HTERT RPE-1 (cell line): ENCODE data around the gene SPI1.

ENCODE experiments used
- in situ Hi-C: fragments of 300-500 bp; cut with MboI; formaldehyde crosslinking; loops from 4 replicates; pipeline ENCODE4 v1.14.3; 2020; ENCODE audit warnings: low sequenced_read_pairs

SPI1 gene

DNA sequence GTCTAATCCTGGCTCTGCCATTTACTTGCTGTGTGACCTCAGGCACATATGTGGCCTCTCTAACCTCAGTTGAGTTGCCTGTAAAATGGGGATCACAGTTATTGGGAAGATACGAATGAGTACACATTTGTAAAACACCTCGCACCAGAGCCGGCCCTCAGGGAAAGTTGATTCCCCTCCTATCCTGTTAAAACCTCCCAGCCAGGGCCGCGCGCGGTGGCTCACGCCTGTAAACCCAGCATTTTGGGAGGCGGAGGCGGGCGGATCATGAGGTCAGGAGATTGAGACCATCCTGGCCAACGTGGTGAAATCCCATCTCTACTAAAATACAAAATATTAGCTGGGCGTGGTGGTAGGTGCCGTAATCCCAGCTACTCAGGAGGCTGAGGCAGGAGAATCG is 18.0 kb downstream of the SPI1 start:
- in situ Hi-C loops: no loop called here

DNA sequence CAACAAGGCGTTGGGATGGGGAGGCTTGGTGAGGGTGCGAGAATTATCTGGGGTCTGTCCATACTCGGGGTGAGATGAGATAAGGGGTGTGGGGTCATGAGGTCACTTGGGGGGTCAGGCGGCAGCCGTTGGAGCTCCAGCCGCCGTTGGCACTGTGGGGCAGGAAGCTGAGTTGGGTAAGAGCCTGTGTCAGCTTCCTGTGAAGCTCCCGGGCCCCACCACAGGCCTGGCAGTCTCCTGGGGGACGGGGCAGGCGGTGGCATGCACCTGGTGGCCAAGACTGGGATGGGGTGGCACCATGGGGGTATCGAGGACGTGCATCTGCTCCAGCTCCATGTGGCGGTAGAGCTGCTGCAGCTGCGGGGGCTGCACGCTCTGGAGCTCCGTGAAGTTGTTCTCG is 18.8 kb downstream of the SPI1 start:
- in situ Hi-C loops: no loop called here

DNA sequence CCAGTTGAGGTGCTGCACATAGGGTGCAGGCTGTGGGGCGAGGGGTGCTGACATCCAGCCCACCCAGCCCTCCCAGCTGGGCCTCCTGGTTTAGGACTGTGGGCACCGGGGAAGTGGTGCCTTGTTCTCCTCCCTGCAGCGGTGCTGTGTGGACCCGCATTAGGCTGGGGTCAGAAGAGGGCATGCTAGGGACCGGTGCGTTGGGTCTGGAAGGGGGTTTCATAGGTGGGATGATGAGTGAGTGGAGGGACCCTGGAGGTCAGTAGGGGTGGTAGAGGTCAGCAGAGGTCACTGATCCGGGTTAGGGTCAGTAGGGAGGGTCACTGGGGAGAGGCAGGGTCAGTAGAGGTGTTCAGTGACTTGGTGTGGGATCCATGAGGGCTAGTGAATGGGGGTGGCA is 19.2 kb downstream of the SPI1 start:
- in situ Hi-C loops: no loop called here

DNA sequence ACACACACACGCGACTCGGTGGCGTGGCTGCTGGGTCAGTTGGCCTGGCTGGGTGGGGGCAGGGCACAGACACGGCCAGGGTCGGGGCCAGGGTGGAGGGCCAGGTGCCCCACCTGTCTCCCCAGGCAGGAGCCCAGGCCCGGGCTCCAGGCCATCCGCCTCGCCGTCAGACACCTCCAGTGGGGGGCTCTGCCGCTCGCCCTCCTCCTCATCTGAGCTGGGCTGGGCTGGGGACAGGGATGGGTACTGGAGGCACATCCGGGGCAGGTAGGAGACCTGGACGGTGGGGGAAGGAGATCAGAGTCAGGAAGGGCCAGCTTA is 19.7 kb downstream of the SPI1 start:
- in situ Hi-C loops: no loop called here

DNA sequence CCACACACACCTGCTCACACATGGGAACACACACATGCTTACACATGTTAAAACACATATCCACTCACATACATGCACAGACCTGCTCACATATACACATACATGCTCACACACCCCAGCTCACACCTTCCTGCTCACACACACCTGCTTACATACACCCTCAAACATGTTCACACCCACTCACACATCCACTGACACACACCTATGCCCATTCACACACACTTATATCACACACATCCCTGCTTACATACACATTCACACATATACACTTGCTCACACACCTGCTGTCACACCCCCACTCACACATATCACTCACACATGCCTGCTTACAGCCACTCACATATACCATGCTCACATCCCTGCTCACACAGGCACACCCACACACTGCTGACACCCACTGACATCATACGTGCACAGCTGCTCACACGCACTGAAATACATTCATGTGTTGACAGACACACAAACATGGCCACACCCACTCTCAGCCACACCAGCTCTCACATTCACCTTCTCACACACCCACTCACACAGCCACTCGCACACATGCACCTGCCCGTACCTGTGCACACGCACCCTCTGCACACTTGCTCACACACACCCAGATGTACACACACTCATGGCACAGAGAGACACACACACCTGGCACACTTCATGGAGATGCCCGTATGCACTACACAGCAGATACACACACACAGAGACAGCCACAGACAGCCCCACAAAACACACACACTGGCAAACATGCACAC is 20.2 kb downstream of the SPI1 start:
- in situ Hi-C loops: no loop called here

DNA sequence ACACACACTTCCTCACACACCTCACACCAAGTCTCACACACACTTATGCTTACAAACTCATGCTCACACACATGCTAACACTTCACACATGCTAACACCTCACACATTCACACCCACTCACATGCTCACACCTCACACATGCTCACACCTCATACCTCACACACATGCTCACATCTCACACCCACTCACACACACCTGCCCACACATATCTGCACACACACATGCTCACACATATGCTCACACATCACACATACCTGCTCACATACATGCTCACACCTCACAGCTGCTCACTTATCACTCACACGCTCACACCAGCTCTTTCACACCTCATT is 21.4 kb downstream of the SPI1 start:
- in situ Hi-C loops: no loop called here

DNA sequence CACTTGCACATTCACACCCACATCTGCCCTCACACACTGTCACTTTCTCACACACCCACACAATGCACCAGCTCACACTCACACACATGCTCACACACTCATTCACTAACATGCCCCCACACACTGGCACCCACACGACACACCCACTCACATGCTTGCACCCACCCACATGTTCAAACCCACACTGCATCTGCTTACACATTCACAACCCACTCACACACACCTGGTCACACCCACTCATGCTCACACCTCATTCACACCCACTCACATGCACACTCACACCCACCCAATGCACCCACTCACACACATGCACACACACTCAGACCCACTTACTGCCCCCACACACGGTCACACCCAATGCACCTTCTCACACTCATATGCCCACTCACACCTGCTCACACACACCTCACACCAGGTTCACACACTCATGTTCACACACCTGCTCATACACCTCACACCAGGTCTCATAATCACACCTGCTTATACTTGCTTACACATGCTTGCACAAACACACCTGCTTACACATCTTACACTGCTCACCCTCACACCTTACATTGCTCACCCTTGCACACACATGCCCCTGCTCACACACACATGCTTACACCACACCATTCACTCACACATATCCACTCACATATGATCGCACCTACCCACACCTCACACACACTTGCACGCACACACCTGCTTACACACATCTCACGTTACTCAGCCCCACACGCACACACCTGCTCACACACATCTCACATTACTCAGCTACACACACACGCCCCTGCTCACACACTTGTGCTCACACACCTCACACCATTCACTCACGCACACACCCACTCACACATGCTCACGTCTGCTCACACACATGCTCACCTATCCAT is 22.0 kb downstream of the SPI1 start:
- in situ Hi-C loops: no loop called here

DNA sequence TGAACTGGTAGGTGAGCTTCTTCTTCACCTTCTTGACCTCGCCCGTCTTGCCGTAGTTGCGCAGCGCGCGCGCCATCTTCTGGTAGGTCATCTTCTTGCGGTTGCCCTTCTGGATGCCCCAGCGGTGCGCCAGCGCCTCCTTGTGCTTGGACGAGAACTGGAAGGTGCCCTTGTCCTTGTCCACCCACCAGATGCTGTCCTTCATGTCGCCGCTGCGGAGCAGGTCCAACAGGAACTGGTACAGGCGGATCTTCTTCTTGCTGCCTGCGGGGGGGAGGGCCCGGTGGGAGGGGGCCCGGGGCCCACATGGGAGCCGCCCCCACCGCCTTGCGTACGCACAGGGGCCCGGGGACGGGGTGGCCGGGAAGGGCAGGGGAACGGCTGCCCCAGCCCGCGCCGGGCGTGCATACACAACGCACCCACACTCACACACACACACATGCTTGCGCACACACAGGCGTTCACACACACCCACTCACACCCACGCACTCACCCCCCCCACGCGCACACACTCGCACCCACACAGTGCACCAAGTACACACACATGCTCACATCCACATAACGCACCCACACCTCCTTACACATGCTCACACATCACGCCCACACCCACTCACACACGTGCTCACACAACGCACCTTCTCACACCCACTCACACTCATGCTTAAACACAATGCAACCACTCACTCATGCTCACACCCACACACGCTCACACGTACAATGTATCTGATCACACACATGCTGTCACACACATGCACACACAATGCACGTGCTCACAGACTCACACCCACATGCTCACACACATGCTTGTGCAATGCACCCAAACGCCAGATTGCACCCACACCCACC is 22.8 kb downstream of the SPI1 start:
- in situ Hi-C loops: no loop called here

DNA sequence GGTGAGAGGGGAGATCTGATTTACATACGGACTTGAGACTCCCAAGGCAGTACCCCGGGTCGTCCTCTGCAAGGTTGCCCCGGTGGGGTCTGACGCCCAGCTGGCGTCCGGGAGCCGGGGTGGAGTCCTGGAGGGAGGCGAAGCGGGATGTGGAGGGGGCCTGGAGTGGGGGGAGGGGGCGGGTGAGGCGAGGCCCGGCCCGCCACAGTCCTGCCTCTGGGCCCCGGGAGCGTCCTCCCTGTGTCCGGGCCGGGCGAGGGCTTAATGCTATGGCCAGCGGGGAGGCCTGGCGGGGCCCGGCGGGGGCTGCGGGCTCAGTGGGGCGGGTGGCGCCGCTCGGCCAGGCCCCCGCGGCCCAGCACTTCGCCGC is 23.4 kb downstream of the SPI1 start:
- in situ Hi-C loops: no loop called here

DNA sequence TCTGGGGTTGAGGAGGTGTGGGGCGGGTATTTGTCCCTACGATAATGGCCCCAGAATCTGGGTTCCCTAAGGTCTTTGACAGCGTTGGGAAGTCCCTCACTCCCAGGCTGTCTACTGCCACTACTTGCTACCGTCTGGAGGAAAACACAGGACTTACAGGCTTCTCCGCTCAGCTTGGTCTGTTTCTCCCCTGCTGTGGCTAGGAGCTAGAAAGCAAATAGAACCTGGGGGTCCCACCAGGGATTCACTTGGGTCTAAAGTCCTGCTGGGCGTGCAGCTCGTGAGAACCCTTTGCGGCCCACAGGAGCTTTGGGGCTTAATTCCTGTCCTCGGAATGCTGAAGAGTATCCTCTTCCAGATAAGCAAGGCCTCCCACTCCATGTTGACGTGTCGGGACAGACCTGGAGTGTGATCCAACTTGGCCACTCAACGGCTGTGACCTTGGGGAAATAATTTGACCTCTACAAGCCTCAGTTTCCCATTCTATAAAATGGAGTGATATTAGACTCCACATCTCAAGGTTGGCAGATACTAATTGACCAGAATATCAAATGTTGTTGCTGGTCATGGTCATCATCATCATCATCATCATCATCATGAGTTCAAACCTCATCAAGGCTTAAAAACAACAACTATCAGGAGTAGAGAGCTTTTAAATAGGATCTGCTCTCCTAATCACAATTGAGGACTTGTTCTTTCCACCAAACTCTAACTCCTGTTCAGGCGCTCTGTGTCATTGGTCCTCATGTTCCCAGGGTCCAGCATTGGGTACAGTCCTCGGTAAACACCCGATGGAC is 24.2 kb downstream of the SPI1 start:
- in situ Hi-C loops: no loop called here

DNA sequence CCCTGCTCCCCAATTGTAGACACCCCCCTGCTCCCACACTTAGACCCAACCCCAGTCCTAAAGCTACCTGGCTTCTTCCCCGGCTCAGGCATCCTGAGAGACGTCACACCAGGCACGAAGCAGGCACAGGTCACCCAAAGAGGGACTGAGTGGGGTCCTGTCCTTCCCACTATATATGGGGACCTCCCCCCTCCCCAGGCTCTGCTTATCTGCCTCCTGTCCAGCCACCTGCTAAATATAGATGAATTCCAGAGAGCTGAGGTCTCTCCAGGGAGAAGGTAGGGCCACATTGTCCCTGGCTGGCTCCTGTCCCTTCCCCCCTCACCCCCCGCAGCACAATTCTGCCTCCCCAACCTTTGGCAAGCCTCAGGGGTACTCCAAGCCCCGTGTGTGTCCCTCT is 25.8 kb downstream of the SPI1 start, which contains the start of gene MYBPC3:
MYBPC3 (minus strand) TSS at position 147 of the 400 bp plus-strand sequence; CDS start at position 92, 55 bp downstream.
- in situ Hi-C loops: no loop called here

DNA sequence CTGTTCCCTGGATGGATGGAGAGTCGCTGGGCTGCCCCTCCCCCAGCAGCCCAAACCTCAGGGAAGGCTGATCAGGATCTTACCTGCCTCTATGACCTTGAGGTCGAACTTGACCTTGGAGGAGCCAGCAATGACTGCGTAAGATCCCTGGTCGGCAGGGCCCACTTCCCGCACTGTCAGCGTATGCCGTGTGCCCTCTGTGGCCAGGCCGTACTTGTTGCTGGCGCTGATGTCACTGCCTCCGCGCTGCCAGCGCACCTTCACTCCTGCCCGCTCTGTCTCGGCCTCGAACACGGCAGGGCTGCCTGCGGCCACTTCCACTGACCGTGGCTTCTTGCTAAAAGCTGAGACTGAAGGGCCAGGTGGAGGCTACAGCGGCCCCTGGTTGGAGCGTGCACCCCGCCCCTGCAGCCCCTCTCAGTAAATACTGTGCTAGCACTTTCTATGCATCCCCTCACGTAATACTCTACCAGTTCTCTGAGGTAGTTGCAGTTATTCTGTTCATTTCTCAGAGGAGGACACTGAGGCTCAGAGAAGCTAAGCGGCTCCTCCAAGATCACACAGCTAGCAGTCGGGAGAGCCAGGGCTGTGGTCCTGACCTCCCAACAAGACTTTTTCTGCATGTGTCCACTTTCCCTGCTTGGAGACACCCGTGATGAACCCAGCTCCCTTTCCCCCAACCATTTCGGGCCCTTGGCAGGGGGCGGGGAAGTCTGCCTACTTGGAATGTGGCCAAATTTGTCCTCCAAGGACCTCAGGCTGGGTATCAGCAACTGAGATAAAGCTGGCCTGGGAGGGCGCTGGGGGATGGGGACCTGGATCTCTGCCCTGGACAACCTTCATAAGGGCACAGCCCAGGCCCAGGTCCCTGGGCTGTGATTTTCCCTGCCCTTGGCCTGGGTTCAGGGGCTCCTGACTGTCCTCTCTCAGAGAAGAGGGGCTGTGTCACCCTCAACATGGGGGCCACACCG is 26.9 kb downstream of the SPI1 start:
- in situ Hi-C loops: no loop called here

DNA sequence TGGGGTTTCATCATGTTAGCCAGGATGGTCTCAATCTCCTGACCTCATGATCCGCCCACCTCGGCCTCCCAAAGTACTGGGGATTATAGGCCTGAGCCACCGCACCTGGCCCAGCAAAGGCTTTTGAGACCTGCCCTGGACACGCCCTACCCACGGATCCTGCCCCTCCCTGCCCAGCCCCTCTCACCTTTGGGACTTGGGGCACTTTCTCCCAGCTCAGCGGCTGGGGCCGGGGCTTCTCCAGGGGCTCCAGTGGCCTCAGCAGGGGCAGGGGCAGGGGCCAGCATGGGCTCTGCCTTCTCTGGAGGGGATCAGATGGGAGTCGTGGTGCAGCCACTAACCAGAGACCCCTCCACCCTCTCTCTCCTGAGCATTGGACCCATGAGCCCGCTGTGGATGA is 28.0 kb downstream of the SPI1 start:
- in situ Hi-C loops: no loop called here

DNA sequence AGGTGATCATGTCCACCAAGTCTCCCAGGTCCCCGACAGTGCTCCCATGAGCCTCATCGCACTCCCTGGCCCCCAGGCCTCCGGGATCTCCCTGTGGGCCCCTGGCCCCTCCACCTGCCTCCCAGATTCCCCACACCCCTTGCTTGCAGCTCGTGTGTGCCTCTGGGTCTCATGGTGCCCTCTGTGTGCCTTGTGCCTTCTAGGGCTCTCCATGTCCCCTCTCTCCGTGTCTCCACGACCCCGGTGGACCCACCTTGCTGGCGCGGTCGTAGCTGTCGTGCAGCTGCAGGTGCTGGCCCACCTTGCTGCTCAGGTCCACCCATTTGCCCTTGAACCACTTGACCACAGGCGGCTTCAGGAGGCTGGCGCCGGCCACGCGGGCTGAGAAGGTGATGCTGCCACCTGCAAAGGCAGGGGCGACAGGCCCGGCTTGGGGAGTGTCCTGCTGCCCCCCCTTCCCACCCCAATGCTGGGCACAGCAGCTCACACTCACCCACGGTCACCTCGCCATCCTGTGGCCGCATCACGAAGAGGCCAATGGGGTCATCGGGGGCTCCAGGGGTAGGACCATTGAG is 28.7 kb downstream of the SPI1 start:
- in situ Hi-C loops: no loop called here

DNA sequence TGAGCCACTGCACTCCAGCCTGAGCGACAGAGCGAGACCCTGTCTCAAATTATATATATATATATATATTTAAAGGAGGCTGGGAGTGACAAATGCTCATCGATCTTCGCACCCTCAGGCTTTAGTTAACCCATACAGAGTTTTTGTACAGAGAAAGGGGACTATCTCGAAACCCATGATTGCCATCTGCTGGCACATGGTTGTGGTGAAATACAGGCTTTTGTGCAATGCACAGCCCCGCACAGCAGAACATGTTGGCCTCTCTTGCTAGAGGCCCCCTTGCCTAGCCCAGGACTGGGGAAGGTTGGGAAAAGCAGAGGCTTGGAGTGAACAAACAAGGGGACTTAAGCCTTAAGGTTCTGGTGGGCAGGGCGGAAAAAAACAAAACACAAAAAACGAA is 29.5 kb downstream of the SPI1 start:
- in situ Hi-C loops: no loop called here

DNA sequence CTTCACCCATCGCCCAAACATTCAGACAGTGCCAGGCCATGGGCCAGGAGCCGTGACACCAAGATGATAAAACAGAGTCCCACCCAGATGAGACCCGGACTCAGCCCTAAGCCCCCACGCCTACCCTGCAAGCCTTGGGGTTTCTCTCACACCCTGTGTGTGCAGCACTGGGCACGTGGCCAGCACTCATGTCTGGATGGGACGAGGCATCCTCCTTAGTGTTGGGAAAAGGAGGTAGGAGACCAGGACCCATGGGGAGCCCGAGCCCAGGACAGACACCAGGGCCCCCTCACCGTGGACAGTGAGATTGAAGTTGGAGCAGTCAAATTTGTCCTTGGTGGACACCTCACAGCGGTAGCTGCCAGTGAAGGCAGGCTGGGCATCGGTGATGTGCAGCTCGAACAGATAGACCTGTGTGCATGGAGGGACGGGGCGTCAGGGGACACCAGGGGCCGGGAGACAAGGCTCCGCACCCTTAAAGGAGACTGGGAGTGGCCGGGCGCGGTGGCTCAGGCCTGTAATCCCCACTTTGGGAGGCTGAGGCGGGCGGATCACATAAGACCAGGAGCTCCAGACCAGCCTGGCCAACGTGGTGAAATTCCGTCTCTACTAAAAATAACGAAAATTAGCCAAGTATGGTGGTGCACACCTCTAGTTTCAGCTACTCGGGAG is 30.1 kb downstream of the SPI1 start:
- in situ Hi-C loops: no loop called here

DNA sequence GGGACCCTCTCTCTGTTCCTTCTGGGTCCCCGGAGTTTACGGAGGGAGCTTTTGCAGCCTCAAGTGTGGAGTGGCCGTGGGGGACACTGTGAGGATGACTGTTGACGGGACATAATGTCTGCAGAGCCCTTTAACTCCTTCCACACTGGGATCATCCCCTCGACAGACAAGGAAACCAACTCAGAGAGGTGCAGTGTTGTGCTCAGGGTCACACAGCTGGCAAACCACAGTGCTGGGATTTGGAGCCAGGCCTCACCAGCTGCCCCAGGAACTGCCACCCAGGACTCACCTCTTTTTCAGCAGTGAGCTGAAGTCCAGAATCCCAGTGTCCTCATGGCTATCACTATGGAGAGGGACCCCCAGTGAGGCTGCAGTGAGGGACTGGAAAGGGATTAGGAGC is 31.2 kb downstream of the SPI1 start:
- in situ Hi-C loops: no loop called here

DNA sequence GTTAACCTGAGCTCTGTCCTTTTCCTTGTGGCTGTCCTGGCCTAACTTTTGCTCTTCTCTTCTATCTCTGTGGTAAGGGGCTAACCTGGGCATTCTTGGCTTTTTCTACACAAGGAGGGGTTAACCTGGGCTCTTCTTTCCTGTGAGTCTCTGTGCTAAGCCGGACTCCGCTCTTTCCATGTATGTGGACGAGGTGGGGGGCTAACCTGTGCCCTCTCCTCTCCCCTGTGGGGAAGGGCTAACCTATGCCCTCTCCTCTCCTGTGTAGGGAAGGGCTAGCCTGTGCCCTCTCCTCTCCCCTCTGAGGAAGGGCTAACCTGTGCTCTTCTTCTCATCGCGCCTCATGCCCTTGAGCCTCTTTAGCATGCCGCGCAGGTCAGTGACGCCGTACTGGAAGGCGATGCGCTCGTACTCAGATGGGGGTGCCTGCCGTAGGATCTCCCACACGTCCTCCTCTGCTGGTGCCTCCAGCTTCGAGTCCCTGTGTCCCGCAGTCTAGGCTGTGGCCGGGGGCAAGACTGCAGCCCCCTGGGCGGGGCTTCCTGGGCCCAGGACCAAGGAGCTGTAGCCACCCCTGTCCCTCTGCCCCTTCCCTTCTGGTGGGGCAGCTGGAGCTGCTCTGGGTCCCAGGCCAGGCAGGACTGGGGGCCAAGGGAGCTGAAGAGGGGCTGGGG is 32.3 kb downstream of the SPI1 start:
- in situ Hi-C loops: no loop called here
